IgD-negative memory B cell (primary cell): ENCODE data around the gene SYNGR4. TPM values are rescaled to one million over a fixed set of nuclear protein-coding genes. Genes with fewer than 3 reads are reported as not detected.

Experiments used
- H3K27ac Mint-ChIP-seq, 3 donors: one replicate each; pipeline ENCODE4 v1.8.0; 2020 to 2022; ENCODE audit warnings: mild to moderate bottlenecking in 3 of 3, mixed read lengths in 3 of 3, moderate library complexity in 1 of 3
- H3K27me3 Mint-ChIP-seq: one replicate; pipeline ENCODE4 v1.8.0; 2021; ENCODE audit warnings: mixed read lengths
- H3K36me3 Mint-ChIP-seq: one replicate; pipeline ENCODE4 v1.8.0; 2020; ENCODE audit warnings: mild to moderate bottlenecking, mixed read lengths
- H3K4me1 Mint-ChIP-seq, 3 donors: one replicate each; pipeline ENCODE4 v1.8.0; 2020 to 2022; ENCODE audit warnings: mixed read lengths in 3 of 3, mild to moderate bottlenecking in 1 of 3
- H3K4me3 Mint-ChIP-seq, 4 donors: one replicate each; pipeline ENCODE4 v1.8.0; 2020 to 2022; ENCODE audit warnings: mild to moderate bottlenecking in 4 of 4, mixed read lengths in 4 of 4, moderate library complexity in 3 of 4
- H3K9me3 Mint-ChIP-seq, 3 donors: one replicate each; pipeline ENCODE4 v1.8.0; 2020 to 2021; ENCODE audit warnings: mixed read lengths in 3 of 3, mild to moderate bottlenecking in 1 of 3
- polyA plus RNA-seq: library from polyadenylated mRNA; unstranded; fragments of 300-500 nt; fragmentation: Illumina TruSeq; gene quantifications from one replicate; pipeline ENCODE4 v1.2.3, GENCODE V29; 2021

The SYNGR4 gene
- polyA plus RNA-seq, 1 donor from 2014 or later = not detected

DNA sequence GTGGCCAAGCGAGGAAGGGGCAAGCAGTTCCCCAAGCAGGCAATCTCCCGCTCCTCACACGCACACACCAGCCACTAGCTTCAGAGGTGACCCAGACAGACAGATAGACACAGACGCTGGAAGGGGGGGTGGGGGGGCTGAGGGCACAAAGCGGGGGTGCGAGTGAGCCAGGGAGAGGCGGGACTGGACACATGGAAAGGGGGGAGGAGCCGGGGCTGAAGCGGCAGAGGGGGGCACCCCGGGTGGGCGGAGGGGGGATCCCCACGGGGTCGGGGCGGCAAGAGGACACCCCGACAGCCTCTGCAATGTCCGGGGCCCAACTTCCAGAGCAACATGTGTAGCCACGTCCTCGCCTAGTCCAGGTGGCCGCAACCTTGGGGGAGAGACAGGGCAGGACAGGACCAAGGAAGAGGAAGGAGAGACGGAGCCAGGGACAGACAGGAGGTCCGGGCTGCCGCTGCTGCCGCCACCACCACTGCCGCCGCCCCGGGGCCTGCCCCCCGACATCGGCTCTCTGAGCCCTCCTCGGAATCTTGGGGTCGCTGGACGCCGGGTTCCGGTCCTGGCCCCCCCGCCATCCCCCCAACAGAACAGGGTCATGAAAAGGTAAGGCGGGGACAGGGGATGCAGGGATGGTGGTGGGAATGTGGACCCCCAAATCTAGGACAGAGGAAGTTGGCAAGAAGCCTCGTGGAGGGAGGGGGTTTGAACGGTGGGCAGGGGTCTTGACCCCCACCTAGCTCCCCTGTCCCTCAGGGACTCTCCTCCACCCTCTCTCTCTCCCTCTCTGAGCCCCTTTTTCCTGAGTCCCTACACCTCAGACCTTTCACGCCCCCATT is 30.4 kb downstream of the SYNGR4 start:
- no peaks in the 10 kb centered on the region for H3K36me3 Mint-ChIP-seq
- peak overlapping the region; percentile 39 to 87 (median 78) for H3K4me3 Mint-ChIP-seq
- peaks cover 33% of the 10 kb centered on the region for H3K27me3 Mint-ChIP-seq
- H3K27ac Mint-ChIP-seq = peak overlapping the region in 1 of 3 donors; percentile 76
- H3K4me1 Mint-ChIP-seq = peaks cover 0 to 19% (median 14%) of the 10 kb centered on the region in 3 donors
- H3K9me3 Mint-ChIP-seq = peaks cover 0 to 1% (median 0%) of the 10 kb centered on the region in 3 donors

DNA sequence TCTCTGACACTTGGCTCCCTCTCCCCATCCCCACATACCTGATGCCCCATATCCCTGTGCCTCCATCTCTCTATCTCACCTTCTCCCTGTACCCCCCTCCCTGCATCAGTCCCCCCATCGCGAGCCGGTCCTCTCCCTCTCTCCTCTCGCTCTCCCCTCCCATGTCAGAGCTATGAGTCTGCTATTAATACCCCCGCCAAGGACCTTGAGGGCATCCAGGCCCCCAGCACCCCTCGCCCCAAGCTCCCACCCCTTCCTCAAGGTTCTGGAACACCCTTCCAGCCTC is 30.9 kb downstream of the SYNGR4 start:
- Mint-ChIP-seq H3K4me1 (peaks cover 0 to 20% (median 15%) of the 10 kb centered on the region in 3 donors), H3K36me3 (no peaks in the 10 kb centered on the region), H3K27me3 (peaks cover 33% of the 10 kb centered on the region), H3K9me3 (peaks cover 0 to 4% (median 0%) of the 10 kb centered on the region in 3 donors), H3K27ac (no peak overlapping the region), H3K4me3 (peak overlapping the region in 2 of 4 donors; percentile 2 to 63)

DNA sequence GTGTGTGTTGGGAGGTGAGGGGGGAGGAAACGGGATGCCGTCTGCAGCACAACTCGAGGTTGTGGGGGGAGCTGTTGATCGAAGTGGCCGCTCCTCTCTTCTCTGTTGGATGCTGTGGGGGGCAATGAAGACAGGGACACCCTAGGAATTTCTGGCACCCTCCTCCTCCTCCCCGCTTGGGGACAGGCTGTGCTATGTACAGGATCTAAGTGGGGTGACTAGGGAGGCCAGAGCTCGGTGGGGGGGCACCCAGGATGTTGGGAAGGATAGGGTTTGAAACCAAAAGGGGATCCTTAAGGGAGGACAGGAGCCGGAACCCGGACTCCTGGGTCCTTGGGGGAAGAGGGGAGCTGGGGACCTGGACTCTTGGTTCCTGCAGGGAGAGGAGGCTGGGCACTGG is 31.3 kb downstream of the SYNGR4 start:
- no peak overlapping the region for H3K27ac Mint-ChIP-seq
- no peaks in the 10 kb centered on the region for H3K36me3 Mint-ChIP-seq
- H3K9me3 Mint-ChIP-seq = peaks cover 0 to 4% (median 0%) of the 10 kb centered on the region in 3 donors
- peak overlapping the region; percentile 2 to 83 (median 22) for H3K4me3 Mint-ChIP-seq
- peaks cover 4 to 20% (median 16%) of the 10 kb centered on the region in 3 donors for H3K4me1 Mint-ChIP-seq
- peaks cover 33% of the 10 kb centered on the region for H3K27me3 Mint-ChIP-seq

DNA sequence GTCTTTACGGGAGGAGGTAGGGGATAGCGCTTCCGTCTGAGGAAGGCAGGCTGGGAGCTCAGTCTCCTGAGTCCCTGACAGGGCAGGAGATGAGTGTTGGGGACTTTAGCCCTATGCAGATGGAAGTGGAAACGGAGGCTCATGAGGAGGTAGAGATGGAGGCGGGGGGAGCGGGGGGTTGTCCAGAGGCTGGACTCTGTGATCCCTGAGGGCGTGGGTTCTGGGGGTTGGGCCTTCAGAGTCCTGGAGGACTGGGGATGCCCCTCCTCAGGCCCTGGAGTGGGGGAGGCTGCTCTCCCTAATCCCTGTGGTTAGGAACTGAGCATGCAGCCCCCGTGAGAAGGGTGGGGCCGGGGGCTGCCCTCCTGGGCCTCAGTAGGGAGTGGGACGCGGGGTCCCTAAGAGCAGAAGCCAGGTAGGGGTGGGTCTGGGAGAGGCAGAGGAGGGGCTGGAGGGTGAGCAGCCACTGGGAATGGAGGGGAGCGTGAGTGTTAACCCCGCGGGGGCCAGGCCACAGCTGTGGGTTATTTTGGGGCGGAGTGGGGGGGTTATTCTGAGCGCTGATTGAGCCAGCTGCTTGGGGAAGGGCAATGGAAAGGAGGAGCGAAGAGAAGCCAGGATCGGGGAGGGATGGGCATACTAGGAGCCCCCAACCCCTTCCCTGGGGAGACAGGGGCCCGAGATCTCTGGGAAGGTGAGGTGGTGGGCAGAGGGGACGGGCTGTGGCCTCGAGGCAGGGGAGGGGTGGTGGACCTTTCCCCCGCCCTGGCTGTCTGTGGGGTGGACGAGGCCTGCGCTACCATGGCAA is 32.1 kb downstream of the SYNGR4 start:
- Mint-ChIP-seq H3K9me3 (peaks cover 0 to 4% (median 0%) of the 10 kb centered on the region in 3 donors), H3K4me1 (peaks cover 6 to 20% (median 16%) of the 10 kb centered on the region in 3 donors), H3K36me3 (no peaks in the 10 kb centered on the region), H3K27ac (no peak overlapping the region), H3K27me3 (peaks cover 33% of the 10 kb centered on the region), H3K4me3 (peak overlapping the region in 3 of 4 donors; percentile 2 to 83 (median 64))

DNA sequence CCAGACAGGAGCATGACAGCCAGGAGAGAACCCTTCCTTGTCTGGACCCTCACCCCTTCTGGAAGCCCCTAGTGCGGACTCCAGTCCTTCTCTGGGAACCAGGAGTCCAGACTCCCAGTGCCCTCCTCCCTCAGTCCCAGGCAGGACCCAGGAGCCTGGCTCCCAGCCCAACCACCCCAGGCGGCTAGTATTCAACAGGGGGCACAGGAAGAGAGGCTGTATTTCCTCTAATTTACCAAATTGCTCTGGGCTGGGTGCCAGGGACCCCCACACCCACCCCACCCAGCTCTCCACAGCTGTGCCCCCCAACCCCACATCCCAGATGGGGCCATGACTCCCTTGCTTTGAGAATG is 32.6 kb downstream of the SYNGR4 start:
- Mint-ChIP-seq H3K4me3 (no peak overlapping the region), H3K27me3 (peaks cover 33% of the 10 kb centered on the region), H3K4me1 (peaks cover 8 to 21% (median 16%) of the 10 kb centered on the region in 3 donors)

DNA sequence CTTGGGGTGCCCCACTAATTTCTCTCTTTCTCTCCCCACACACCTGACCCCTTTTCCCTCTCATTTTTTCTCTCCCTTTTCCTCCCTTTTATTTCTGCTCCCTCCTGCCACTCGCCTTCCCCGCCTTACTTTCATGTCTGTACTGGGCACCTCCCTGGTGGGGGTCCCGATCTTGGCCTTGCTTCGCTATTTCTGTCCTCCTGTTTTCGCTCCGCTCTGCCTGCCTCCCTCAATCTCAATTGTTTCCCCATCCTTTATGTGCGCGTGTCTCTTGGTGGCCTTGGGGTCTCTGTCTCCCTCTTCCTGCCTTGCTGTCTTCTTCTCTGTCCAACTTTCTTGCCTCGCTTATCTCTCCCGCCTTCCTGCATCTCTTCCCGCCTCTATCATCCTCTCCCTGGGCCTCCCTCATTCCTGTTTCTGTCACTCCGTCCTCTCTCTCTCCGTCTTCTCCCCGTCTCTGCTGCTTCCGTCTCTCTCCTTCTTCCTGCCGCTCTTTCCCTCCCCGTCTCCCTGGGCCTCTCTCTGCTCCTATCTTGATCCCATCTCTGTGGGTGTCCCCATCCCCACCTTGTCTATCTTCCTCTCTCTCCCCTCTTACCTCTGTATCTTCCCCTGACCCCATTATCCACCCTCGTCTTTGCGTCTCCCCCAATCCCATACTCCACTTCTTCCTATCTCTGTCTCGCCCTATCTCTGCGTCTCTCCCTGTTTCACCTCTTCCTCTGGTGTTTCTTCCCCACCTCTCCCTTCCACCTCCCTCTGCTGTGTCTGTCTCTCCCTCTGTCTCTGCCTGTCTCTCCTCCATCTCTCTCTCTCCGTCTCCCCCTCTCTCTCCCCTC is 33.3 kb downstream of the SYNGR4 start:
- peaks cover 33% of the 10 kb centered on the region for H3K27me3 Mint-ChIP-seq
- peaks cover 0 to 4% (median 2%) of the 10 kb centered on the region in 3 donors for H3K9me3 Mint-ChIP-seq
- H3K27ac Mint-ChIP-seq = peak overlapping the region in 2 of 3 donors; percentile 60 to 63
- no peaks in the 10 kb centered on the region for H3K36me3 Mint-ChIP-seq
- peaks cover 8 to 23% (median 18%) of the 10 kb centered on the region in 3 donors for H3K4me1 Mint-ChIP-seq
- H3K4me3 Mint-ChIP-seq = peak overlapping the region; percentile 78 to 91 (median 83)

More for the DNA sequence above, 32.6 kb downstream of the SYNGR4 start:
- Mint-ChIP-seq H3K27ac (no peak overlapping the region), H3K9me3 (peaks cover 0 to 4% (median 0%) of the 10 kb centered on the region in 3 donors), H3K36me3 (no peaks in the 10 kb centered on the region)

DNA sequence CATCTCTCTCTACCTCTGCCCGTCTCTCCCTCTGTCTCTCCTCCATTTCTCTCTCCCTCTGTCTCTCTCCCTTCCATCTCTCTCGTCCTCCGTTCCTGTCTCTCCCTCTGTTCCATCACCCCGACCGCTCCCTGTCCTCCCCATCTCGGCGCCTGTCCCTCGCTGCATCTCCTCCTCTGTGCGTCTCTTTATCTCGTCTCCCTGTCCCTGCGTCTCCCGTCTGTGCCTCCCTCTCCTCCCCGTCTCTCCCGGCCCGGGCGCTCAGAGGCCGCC is 33.9 kb downstream of the SYNGR4 start:
- Mint-ChIP-seq H3K9me3 (peaks cover 0 to 4% (median 2%) of the 10 kb centered on the region in 3 donors), H3K36me3 (no peaks in the 10 kb centered on the region), H3K4me1 (peaks cover 8 to 23% (median 18%) of the 10 kb centered on the region in 3 donors), H3K27me3 (peaks cover 32% of the 10 kb centered on the region), H3K27ac (peak overlapping the region; percentile 11 to 63 (median 60)), H3K4me3 (peak overlapping the region; percentile 78 to 91 (median 83))

DNA sequence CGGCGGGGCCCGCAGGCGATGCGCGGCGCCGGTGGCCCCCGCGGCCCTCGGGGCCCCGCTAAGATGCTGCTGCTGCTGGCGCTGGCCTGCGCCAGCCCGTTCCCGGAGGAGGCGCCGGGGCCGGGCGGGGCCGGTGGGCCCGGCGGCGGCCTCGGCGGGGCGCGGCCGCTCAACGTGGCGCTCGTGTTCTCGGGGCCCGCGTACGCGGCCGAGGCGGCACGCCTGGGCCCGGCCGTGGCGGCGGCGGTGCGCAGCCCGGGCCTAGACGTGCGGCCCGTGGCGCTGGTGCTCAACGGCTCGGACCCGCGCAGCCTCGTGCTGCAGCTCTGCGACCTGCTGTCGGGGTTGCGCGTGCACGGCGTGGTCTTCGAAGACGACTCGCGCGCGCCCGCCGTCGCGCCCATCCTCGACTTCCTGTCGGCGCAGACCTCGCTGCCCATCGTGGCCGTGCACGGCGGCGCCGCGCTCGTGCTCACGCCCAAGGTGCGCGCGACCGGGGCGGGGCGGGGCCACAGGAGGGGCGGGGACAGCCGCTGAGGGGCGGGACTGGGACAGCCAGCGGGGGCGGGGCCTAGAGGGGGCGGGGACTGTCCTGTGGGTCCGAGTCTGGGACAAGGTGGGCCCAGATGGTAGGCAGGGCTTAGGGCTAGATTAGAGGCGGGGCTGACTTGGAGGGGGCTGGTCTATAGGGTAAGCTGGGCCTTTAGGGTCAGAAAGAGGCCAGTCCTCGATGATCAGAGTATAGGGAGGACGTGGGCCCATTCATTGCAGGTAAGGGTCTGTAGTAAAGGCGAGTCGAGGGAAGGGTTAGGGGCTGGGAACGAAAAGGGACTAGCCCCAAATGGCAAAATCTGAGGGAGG is 34.4 kb downstream of the SYNGR4 start:
- peaks cover 32% of the 10 kb centered on the region for H3K27me3 Mint-ChIP-seq
- peaks cover 0 to 4% (median 2%) of the 10 kb centered on the region in 3 donors for H3K9me3 Mint-ChIP-seq
- peak overlapping the region in 2 of 3 donors; percentile 11 to 64 for H3K27ac Mint-ChIP-seq
- peak overlapping the region; percentile 65 to 88 (median 81) for H3K4me3 Mint-ChIP-seq
- H3K4me1 Mint-ChIP-seq = peaks cover 8 to 26% (median 21%) of the 10 kb centered on the region in 3 donors
- no peaks in the 10 kb centered on the region for H3K36me3 Mint-ChIP-seq

DNA sequence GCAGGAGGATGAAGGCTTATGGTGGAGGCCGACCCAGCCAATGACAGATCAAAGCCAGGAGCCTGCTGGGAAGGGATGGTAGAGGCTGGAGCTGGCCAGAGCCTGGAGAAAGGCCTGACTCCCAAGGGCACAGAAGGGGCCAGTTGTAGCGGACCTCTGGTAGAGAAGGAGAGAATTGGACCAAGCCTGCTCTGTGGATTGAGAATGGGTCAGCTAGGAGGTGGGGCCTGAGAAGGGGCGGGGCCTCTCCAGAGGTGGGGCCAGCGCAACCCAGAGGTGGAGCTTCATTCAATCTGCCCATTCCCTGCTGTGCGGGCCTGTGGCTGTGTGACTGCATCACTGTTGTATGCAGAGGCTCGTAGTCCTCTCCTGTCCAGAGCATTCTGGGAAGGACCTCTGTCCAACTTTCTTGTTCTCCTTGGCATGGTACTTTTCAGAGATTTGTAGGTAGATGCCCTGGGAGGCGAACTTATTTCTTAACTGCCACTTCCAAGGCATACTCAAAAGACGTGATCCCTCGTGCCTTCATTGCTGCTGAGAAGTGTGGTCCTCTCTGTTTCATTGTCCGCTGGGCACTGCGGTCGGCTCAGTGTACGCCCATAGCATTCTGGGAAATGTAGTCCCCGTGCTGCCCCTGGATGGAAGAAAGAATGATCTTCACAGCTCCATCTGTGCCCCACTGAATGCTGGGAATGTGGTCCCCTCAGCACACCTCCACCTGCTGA is 36.0 kb downstream of the SYNGR4 start:
- Mint-ChIP-seq H3K4me1 (peaks cover 8 to 21% (median 17%) of the 10 kb centered on the region in 3 donors), H3K27me3 (peaks cover 24% of the 10 kb centered on the region), H3K9me3 (peaks cover 0 to 4% (median 2%) of the 10 kb centered on the region in 3 donors), H3K36me3 (no peaks in the 10 kb centered on the region), H3K4me3 (peak overlapping the region in 3 of 4 donors; percentile 9 to 88 (median 75)), H3K27ac (peak overlapping the region in 2 of 3 donors; percentile 4 to 64)

DNA sequence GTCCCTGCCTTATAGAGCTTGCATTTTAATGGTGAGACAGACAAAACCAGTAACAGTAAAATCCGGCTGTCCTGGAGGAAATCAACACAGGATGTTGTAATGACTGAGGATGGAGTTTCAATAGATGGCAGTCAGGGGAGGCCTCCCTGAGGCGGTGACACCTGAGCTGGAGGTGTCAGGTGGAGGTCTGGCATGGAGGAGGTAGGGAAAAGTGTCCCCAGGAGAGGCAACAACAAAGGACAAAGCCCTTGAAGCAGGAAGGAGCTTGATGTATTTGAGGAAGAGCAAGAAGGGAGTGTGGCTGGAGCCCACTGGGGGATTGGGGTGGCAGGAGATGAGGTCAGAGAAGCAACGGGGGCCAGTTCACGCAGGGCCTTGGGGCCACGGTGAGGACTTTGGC is 37.1 kb downstream of the SYNGR4 start:
- Mint-ChIP-seq H3K36me3 (peaks cover 4% of the 10 kb centered on the region), H3K27ac (peak overlapping the region in 1 of 3 donors; percentile 25), H3K27me3 (peaks cover 16% of the 10 kb centered on the region), H3K4me3 (peak overlapping the region in 1 of 4 donors; percentile 13), H3K9me3 (peaks cover 3 to 4% (median 4%) of the 10 kb centered on the region in 3 donors), H3K4me1 (peaks cover 8 to 21% (median 17%) of the 10 kb centered on the region in 3 donors)

DNA sequence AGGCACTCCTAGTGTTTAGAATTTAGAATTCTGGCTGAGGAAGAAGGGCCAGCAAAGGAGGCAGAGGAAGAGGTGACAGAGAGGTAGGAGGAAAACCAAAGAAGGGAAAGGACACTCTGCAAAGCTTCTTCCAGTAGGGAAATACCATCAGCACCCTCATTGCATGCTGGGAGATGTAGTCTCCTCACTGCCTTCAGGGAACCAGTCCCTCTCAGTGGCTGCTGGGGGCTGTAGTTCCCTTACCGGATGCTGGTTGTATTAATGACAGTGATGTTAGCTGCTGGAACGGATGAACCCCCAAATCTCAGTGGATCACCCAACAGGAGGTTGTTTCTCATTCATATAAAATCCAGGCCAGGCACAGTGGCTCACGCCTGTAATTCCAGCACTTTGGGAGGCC is 39.4 kb downstream of the SYNGR4 start:
- Mint-ChIP-seq H3K27ac (no peak overlapping the region), H3K4me3 (no peak overlapping the region), H3K4me1 (peaks cover 8 to 14% (median 14%) of the 10 kb centered on the region in 3 donors), H3K27me3 (peaks cover 14% of the 10 kb centered on the region), H3K36me3 (peaks cover 4% of the 10 kb centered on the region), H3K9me3 (peaks cover 3 to 6% (median 4%) of the 10 kb centered on the region in 3 donors)

DNA sequence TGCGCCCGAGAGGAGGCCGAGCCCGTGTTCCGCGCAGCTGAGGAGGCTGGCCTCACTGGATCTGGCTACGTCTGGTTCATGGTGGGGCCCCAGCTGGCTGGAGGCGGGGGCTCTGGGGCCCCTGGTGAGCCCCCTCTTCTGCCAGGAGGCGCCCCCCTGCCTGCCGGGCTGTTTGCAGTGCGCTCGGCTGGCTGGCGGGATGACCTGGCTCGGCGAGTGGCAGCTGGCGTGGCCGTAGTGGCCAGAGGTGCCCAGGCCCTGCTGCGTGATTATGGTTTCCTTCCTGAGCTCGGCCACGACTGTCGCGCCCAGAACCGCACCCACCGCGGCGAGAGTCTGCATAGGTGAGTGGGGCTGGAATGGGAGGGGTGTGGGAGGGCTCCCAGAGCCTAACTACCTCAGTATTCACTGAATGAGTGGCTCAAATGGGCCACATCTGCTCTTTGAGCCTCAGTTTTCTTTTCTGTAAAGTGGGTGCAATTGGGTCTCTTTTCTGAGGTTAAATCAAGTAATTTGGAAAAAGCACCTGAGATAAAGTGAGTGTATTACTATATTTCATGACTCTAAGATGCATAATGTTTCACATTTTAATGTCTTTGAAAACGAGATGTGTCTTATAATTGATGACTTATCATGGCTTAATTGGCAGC is 41.0 kb downstream of the SYNGR4 start:
- H3K27me3 Mint-ChIP-seq = peaks cover 17% of the 10 kb centered on the region
- peaks cover 8 to 11% (median 9%) of the 10 kb centered on the region in 3 donors for H3K4me1 Mint-ChIP-seq
- H3K4me3 Mint-ChIP-seq = no peak overlapping the region
- peaks cover 2 to 6% (median 4%) of the 10 kb centered on the region in 3 donors for H3K9me3 Mint-ChIP-seq
- peaks cover 4% of the 10 kb centered on the region for H3K36me3 Mint-ChIP-seq
- no peak overlapping the region for H3K27ac Mint-ChIP-seq

DNA sequence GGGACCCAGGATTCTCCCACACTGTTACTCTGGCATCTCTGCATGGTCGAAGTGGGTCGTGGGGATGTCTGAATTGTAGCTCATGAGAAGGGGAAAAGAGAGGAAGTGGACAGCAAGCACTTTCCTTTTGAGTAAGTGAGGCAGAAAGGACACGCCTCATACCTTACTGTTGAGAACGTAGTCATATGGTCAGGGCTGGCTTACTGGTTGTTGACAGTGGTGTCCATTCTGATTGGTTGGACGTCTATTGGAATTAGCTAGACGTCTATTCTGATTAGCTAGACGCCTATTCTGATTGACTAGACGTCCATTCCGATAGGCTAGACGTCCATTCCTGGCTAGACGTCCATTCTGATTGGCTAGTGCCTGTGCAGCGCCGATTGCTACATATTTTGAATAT is 41.7 kb downstream of the SYNGR4 start:
- no peak overlapping the region for H3K4me3 Mint-ChIP-seq
- peak overlapping the region in 1 of 3 donors; percentile 78 for H3K27ac Mint-ChIP-seq
- H3K36me3 Mint-ChIP-seq = peaks cover 4% of the 10 kb centered on the region
- peaks cover 2 to 6% (median 4%) of the 10 kb centered on the region in 3 donors for H3K9me3 Mint-ChIP-seq
- peaks cover 21% of the 10 kb centered on the region for H3K27me3 Mint-ChIP-seq
- peaks cover 4 to 11% (median 7%) of the 10 kb centered on the region in 3 donors for H3K4me1 Mint-ChIP-seq
